Hippocampal formation (tissue), 2 donors: ENCODE measurements around the gene FREM3.

Experiments used
- DNase-seq, 2 donors: peaks; one replicate each; lab custom pipeline; 2025; lab: John Stamatoyannopoulos, UW

Gene FREM3

DNA sequence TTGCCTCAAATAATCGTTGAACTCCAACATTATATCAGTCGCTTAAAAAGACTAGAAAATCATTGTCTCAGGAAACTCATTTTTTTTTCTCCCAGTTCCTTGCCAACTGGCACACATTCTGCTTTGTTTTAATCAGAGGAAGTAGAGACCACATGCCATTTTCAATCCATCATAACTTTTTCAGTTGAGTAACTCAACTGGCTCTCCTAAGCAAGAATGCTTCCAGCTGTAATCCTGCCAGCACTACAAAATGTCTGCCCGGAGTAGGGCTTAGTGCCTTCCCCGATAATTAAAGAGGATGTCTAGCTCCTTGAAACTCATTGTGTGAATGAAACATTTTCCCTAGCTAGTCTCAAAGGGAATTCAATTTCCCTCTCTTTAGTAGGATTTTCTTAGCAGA lies 33.0 kb downstream of the FREM3 start:
- peak in 1 of 2 donors; percentile 39 for DNase-seq

DNA sequence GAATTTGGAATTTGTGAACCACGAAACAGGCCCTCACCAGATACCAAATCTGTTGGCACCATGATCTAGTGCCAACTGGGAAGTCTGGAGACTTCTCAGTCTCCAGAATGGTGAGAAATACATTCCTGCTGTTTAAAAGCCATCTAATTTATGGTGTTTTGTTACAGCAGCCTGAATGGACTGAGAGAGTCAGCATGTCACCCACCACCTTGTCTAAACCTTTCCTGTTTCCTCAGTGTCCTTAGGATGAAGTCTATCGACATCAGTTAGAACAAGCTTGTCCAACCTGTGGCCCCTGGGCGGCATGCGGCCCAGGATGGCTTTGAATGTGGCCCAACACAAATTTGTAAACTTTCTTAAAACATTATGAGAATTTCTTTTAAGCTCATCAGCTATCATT lies 42.1 kb downstream of the FREM3 start:
- no peak for DNase-seq

DNA sequence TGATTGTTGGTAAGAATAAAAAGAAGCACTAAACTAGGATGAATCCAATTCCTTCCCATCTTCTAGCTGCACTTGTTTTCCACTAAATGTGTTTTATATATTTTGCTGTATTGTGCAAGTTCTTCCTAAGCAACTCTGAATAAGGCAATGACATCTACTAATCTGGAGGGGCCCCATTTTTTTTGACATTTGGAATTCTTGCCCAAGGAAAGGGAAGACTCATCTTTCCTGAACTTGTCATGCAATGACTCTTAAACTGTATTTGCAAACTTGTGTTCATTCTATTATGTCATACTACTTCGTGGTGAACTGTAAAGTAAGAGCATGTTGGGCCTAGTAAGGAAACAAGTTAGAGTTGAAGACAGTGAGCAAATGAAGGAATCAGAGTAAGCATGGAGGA lies 45.9 kb downstream of the FREM3 start:
- no peak for DNase-seq

GRCh38 chr4:143653031-143653430 lies 47.4 kb downstream of the FREM3 start:
- no peak for DNase-seq

DNA sequence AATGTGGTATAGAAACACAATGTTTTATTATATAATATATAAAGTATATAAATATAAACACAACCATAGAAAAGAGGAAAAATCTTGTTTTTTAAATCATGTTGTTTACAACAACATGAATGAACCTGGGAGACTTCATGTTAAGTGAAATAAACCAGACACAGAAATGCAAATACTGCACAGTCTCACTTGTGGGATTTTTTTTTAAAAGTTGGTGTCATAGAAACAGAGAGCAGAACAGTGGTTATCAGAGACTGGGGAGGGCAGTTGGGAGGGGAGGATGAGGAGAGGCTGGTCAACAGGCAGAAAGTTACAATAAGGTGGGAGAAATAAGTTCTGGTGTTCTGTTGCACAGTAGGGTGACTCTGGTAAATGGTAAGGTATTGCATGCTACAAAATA lies 57.1 kb downstream of the FREM3 start:
- no peak for DNase-seq

- DNase-seq, result no peak
Observed at GRCh38 chr4:143642611-143643010, 57.9 kb downstream of the FREM3 start.

DNA sequence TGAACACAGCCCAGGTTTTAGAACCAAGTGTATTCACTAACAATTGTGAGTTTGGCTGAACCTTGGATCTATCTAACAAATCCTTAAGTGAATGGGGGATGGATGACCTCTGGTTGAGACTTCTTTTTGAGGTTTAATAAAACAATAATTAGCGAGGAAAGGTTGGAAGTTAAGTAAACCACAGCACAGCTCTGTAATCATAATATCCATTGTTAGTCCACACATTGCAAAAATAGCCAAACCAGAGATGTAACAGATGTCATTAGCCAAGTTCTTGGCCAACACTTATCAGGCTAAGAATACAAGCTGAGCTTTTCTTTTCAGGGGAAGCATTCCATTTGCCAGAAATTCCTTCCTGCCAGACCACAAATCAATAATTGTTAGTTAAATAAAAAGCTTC lies 59.1 kb downstream of the FREM3 start:
- no peak for DNase-seq

- DNase-seq, result no peak
Observed at GRCh38 chr4:143634763-143635162, 65.7 kb downstream of the FREM3 start.

GRCh38 chr4:143633833-143634232 lies 66.6 kb downstream of the FREM3 start:
- no peak for DNase-seq

- no peak for DNase-seq
Observed at GRCh38 chr4:143626134-143626911, 74.2 kb downstream of the FREM3 start.

DNA sequence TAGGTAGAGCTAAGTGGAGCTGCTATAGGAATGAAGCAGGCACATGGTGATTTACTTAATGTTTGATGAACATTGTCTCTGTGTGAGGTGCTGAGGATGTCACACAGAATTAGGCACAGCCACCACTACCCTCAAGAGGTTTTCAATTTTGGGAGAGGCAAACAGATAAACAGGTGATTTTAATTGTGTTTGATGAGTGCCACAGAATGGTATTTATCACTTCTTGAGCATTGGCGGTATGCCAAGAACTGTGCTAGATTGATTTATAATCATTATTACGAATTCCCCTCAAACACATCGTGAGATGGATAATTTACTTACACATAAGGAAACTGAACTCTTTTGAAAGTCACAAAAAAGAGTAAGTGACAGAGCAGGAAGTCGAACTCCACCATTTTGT lies 74.8 kb downstream of the FREM3 start:
- DNase-seq, result no peak

DNA sequence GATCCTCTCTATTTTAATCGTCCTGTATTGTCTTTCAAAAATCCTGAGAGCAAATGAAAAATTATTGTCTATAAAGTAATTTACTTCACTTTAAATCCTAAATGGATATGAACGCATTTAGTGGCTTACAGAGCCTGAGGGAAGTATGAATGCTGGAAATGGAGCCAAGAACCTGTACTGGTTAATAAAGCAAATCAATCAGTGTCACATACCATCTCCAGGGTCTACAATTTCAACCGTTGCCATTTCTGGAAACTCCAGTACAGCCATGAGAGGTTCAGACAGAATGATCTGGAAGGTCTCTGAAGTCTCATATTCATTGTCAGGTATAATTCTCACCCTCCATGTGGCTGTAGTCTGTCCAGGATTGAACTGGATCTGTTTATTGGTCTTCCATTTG lies 76.6 kb downstream of the FREM3 start:
- DNase-seq, result no peak

GRCh38 chr4:143618811-143619210 lies 81.7 kb downstream of the FREM3 start:
- DNase-seq, result no peak

DNA sequence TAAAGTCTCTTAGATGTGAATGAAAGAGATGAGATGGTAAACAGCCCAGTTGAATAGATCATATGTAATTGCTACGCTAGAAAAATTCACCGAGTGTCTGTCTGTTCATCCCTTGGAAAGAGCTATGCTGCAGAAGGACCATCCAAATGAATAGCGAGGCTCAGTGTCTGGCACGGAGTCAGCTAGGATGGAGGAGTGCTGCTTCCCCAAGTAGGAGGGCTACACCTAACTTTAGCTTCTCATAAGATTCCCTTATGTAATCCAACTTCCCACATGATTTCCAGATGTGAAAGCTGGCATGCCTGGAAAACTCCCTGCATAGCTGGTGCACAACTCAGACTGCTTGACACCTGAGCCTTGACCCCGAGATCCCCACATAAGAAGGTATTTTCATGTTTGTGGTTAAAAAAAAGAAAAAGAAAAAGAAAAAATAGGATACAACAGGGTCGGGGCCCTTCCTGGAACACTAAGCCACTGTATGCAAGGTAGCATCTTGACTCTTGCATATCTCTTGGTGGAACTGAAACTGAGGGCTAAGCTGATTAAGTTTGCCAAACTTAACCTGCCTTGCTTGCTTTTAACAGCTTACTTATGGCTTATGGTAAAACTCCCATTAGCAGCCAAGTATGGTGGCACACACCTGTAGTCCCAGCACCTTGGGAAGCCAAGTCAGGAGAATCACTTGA lies 82.3 kb downstream of the FREM3 start:
- no peak for DNase-seq

GRCh38 chr4:143616771-143617170 lies 83.7 kb downstream of the FREM3 start:
- no peak for DNase-seq

DNA sequence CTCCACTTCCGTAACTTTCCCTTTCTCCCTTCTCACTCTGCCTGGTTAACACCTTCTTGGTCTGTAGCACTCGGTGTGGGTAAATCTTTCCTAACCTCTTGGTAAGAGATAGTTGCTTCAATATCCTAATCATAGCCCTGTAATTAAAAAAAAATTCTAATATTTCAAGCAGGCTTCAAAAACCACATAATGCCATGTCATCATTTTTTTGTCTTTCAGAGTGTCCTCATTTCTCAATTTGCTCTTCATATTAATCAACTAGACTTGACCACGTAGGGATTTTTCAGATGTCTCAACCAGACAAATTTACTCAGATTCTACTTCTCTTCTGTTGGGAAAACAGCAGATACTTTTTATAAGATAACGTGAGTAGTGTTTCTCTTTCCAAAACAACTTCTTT lies 91.0 kb downstream of the FREM3 start:
- no peak for DNase-seq

- DNase-seq, result no peak
Observed at GRCh38 chr4:143606480-143606879, 94.0 kb downstream of the FREM3 start.

- no peak for DNase-seq
Observed at GRCh38 chr4:143599827-143600226, 100.6 kb downstream of the FREM3 start.

- no peak for DNase-seq
Observed at GRCh38 chr4:143598816-143599215, 101.7 kb downstream of the FREM3 start.

DNA sequence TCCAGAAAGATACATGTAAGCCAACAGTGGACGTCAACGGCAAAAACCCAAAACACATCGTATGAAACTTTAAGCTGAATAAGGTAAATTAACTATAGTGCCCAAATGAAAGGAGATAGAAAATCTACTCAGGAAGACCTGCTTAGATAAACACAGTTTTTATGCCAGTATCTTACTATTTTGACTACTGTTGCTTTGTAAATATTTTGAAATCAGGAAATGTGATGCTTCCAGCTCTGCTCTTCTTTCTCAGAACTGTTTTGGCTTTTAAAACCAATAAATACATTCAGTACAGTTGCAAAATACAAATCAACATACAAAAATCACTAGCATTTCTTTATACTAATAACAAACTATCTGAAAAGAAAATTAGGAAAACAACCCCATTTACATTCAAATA lies 103.2 kb downstream of the FREM3 start:
- DNase-seq, result no peak

- DNase-seq, result no peak
Observed at GRCh38 chr4:143587703-143588102, 112.8 kb downstream of the FREM3 start.

DNA sequence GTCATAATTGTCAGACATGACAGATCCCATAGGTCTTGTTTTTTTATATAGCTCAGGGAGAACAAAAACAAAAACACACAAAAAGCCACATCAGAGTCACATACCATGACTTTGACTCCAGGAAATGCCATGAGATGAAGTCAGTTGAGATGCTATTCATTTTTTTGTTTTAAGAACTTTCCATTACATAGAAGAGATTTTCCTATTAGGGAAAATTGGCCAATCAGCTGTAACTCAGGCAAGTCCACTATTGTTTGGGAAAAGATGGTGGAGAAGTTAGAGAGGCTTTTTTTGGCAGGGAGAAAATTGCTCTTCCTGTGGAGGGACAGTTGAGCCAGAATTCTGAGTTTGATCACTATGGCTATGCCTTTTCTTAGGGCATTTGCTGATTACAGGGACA lies 114.4 kb downstream of the FREM3 start:
- no peak for DNase-seq

DNA sequence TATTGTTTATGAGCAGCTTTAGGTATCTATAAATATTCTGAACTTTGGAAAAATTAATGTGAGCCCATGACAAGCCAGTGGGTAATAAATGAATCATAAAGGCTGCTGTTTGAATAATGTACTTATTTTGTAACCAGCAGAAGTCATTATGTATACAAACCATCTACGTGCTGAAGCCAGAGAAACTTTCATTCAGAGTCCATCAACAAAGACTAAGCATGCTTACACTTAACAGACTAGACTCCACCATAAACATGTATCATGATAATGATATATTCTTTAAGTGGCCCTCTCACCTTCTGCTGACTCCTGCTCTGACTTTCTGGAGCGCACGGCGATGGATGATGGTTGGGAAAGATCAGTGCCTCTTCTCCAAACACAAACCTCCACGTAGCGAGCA lies 114.9 kb downstream of the FREM3 start:
- DNase-seq, result no peak
